GM18498 (cell line): ENCODE results near the gene KEAP1.
A peak's percentile ranks its signal among the peaks of the same experiment; 100 is the strongest.

ENCODE experiments used
- ATAC-seq: cut with Tn5 transposase; IDR thresholded peaks from one replicate; pipeline ENCODE4 v1.9.1; 2021; ENCODE audit warnings: mild to moderate bottlenecking, moderate library complexity; ENCODE audit not compliant: unreplicated experiment

KEAP1 gene

DNA sequence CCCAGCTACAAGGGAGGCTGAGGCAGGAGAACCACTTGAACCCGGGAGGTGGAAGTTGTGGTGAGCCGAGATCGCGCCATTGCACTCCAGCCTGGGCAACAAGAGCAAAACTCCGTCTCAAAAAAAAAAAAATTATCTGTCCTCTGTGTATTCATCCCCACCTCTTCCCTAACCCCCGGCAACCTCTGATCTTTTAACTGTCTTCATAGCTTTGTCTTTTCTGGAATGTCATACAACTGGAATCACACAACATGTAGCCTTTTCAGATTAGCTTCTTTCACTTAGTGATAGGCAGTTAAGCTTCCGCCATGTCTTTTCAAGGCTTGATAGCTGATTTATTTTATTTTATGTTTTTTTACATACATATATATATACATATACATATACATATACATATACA, 22.5 kb upstream of the KEAP1 start:
- ATAC-seq = no peak

- no peak for ATAC-seq
These were observed 20.0 kb upstream of the KEAP1 start for GRCh38 chr19:10523135-10523636.

GRCh38 chr19:10521461-10522171, 18.5 kb upstream of the KEAP1 start:
- ATAC-seq = no peak

- no peak for ATAC-seq
These were observed 17.6 kb upstream of the KEAP1 start for GRCh38 chr19:10520652-10521318.

DNA sequence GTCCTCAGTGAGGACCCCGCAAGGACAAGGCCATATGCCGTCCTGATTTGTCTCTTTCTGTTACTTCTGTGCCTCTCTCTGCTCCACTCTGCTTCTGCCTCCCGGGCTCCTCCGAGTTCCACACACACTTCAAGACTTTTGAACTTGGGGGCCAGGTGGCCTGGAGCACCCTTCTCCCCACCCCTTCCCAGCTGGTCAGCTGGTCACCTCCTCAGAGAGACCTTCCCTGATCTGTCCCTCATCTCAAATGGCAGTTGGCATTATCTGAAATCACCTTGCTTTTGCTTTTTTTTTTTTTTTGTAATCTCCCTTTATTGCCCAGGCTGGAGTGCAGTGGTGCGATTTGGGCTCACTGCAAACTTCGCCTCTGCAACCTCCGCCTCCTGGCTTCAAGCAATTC, 16.3 kb upstream of the KEAP1 start:
- no peak for ATAC-seq

DNA sequence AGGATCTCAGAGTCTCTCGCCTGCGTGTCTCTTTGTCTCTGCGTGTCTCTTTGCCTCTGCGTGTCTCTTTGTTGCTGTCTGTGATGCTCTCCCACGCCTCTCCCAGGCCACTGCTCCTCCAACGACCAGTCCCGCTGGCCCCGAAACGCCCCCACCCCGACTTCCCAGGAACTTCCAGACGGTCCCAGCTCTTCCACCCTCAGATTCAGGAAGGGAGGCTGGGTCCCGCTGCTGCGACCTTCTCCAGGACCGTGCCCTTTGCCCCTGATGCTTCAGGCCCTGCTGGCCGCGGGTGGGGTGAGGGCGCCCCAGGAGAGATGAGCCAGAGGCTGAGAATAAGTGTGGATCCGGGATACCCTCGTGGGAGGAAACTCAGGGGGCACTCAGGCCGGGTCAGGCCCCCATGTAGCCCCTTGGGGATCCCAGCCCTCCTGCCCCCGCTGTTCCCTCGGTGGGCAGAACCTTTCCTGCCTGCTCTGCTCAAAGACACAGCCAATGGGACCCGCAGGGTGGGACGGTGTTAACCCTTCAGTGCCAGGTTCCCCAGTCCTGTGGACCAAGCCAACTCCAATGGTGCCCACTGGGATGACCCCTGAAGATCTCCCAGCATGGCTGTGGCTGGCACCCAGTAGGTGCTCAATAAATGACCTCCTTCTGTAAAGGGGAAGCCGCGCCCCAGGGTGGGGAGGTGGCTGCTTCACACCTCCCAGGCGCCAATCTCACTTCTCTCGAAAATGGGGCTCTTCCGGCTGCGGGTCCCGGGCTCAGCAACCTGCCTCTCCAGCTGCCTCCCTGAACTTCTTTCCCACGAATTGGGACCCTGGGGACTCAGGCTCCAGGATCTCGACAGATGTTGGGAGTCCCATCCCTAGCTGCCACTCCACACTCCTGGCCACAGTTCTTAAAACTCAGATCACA, 15.5 kb upstream of the KEAP1 start:
- no peak for ATAC-seq

DNA sequence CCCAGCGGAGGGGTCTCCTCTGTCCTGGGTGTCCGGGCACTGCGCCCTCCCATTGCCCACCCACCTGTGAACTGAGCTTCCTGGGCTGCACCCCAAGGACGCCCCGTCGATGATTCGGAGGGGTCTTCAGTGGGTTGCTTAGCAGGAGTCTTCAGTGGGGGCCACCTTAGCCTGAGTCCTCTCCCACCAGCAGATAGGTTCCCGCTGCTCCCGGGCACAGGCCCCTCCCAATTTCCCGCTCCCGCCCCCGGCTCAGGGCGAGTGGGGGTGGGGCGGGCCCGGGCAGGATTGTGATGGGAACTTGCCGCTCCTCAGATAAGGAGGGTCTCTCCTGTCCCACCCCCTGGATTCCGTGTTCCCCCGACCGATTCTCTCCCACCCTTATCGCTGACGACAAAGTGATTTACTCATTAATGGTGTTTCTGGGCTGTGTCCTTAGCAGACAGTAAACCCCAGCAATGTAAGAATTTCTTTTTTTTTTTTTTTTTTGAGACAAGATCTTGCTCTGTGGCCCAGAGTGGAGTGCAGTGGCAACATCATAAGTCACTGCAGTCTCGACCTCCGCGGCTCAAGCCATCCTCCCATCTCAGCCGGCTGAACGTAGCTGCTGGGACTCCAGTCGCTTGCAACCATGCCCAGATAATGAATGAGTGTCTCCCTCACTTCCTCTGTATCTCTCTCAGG, 14.7 kb upstream of the KEAP1 start:
- ATAC-seq = no peak

DNA sequence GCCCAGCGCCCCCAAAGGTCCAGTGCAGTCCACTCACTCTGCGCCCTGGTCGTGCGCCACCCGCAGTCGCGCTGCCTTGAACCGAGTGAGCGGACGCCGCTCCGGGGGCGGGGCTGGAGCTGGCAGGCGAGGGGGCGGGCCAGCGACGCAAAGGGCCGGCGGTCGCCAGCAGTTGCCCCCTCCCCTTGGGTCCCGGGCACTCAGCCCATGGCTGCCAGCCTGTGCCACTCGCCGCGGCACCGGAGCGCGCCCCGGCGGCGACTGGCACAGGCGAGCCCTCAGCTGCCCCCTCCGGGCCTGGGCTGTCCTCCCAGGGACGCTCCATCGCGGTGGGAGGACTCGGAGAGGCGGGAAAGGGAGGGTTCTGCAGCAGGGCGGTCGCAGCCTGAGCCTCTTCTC, 14.2 kb upstream of the KEAP1 start, which contains the start of gene S1PR5:
Gene S1PR5 (minus strand): TSS at position 87 of the 399 bp plus-strand sequence. CDS start 2,436 bp downstream, outside the sequence.
- no peak for ATAC-seq

DNA sequence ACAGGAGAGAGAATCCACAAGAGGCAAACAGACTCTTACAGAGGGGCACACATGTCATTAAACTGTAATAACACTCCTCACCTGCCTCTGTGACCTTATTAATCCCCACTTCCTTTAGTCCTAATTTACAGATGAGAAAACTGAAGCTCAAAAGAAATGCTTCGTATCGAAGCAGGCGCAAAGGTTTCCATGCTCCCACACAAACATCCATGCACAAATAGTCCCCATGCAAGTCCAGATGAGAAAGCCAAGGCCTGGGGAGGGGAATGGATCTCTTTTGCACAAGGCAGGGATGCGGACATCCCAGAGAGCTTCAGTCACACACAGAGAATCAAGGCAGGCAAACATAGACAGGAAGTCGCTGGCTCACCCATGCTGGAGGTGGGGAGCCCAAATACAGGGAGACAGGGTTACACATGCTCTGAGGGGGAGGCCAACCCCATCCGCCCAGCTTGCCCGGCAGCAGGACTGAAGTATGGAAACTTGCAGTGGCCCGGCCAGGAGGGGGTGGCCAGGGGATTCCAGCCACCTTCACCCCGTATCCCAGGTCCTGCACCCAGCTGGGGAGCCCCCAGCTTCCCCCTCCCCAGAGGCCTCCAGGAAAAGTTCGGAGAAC, 13.6 kb upstream of the KEAP1 start:
- ATAC-seq = no peak

DNA sequence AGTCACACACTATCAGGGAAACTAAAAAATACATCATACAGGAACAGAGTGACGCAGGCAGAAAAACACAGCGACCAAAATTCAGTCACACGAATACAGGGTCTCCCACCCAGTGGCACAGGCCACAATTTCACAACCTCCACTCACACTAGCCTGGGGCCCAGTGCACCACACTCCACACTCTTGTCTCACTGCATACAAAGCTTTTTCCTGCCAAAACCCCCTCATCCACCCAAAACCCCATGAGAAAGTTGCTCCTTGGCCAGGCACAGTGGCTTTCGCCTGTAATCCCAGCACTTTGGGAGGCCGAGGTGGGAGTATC, 12.9 kb upstream of the KEAP1 start:
- no peak for ATAC-seq

GRCh38 chr19:10514211-10515145, 11.3 kb upstream of the KEAP1 start:
- no peak for ATAC-seq

- no peak for ATAC-seq
These were observed 10.1 kb upstream of the KEAP1 start for GRCh38 chr19:10513223-10513622.

DNA sequence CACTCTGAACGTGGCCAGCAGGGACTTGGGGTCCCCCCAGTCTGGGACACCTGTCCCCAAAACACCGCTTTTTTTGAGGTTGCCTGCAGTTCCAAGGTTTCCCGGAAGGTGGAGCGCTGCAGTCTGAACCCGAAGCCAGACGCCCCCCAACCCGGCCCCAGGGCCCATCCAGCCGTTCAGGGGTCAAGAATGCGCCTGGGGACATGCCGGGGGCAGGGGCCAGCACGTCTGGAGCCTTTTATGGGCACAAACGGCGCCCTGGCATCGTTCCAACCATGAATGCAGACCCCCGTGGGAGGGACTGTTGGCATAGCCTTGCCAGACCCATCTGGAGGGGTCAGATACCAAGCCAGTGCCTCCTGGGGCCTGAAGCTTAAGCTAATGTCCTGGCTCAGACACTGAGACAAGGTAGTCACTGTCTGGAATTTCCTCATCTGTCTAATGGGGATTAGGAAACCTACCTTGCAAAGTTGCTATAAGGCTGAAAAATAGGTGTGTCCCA, 7.2 kb upstream of the KEAP1 start:
- ATAC-seq = no peak

DNA sequence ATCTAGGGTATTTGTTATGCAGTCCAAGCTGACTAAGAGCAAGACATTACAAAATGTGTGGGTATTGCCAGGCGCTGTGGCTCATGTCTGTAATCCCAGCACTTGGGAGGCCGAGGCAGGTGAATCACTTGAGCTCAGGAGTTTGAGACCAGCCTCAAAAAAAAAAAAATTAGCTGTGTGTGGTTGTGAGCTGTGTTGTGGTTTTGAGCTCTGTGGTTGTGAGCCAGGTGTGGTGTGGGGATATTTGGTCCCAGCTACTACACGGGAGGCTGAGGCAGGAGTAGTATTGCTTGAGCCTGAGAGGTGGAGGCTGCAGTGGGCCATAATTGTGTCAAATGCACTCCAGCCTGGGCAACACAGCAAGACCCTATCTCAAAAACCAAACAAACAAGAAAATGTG, 5.6 kb upstream of the KEAP1 start:
- ATAC-seq = no peak

- no peak for ATAC-seq
These were observed 4.9 kb upstream of the KEAP1 start for GRCh38 chr19:10508036-10508435.

GRCh38 chr19:10505583-10506229, 2.5 kb upstream of the KEAP1 start:
- no peak for ATAC-seq

GRCh38 chr19:10502524-10503001, 593 bp downstream of the KEAP1 start:
- ATAC-seq = peak; percentile 81

- peak; percentile 50 for ATAC-seq
These were observed 1.1 kb downstream of the KEAP1 start for GRCh38 chr19:10501971-10502523.
